K562 (cell line): ENCODE data around the gene LTBP1. TPM values are rescaled to one million over a fixed set of nuclear protein-coding genes. Genes with fewer than 3 reads are reported as not detected.

Experiments used
- AFF1 ChIP-seq, 2 experiments: fragments of 450-650 bp; IDR thresholded peaks; 2 replicates each; pipeline ENCODE4 v1.6.1; 2018; ENCODE audit warnings: mild to moderate bottlenecking in 2 of 2, low read depth in 1 of 2; ENCODE audit not compliant: partially characterized antibody in 2 of 2
- BCLAF1 ChIP-seq, 2 experiments: fragments of 450-650 bp in 1 of 2; IDR thresholded peaks; 2 replicates each; pipeline ENCODE4 v1.6.1; 2011 to 2017; ENCODE audit warnings: low read depth in 2 of 2, antibody characterized with exemption in 1 of 2, borderline replicate concordance in 1 of 2, low read length in 1 of 2, mild to moderate bottlenecking in 1 of 2, mixed read lengths in 1 of 2; ENCODE audit not compliant: control insufficient read depth in 1 of 2
- EHMT2 ChIP-seq: fragments of 450-650 bp; IDR thresholded peaks from 2 replicates; pipeline ENCODE4 v1.6.1; 2018; ENCODE audit warnings: antibody characterized with exemption
- ID3 ChIP-seq, 2 experiments: fragments of 250-450 bp in 1 of 2; fragments of 450-650 bp in 1 of 2; sonication (Bioruptor Pico) in 1 of 2; IDR thresholded peaks; 2 replicates each; pipeline versions ENCODE4 v1.6.1 to v1.8.0; 2016 to 2021; ENCODE audit warnings: mild to moderate bottlenecking in 2 of 2, moderate library complexity in 2 of 2, missing compliant biosample characterization in 1 of 2, missing genetic modification characterization in 1 of 2
- RAD21 ChIP-seq, 2 experiments: fragments of 250-450 bp in 1 of 2; fragments of 450-650 bp in 1 of 2; sonication (Bioruptor Pico) in 1 of 2; formaldehyde crosslinking in 1 of 2; IDR thresholded peaks in 1 of 2; conservative IDR thresholded peaks in 1 of 2; 2 replicates each; pipeline versions ENCODE4 v1.4.0 to v1.8.0; 2020 to 2022; ENCODE audit warnings: mild to moderate bottlenecking in 2 of 2, moderate library complexity in 1 of 2
- SMARCB1 ChIP-seq: IDR thresholded peaks from 2 replicates; pipeline ENCODE4 v1.6.1; 2011; ENCODE audit warnings: improper control_type of control experiment, low read depth; ENCODE audit not compliant: insufficient read length
- TBL1XR1 ChIP-seq, 2 experiments: IDR thresholded peaks; 2 replicates each; pipeline ENCODE4 v1.6.1; 2012; ENCODE audit warnings: improper control_type of control experiment in 2 of 2, low read length in 2 of 2, mild to moderate bottlenecking in 1 of 2
- TCF7L2 ChIP-seq: fragments of 150-350 bp; IDR thresholded peaks from 2 replicates; pipeline ENCODE4 v1.6.1; 2016; ENCODE audit warnings: low read depth, mild to moderate bottlenecking, low read length, moderate library complexity
- YY1 ChIP-seq, 3 experiments: IDR thresholded peaks; 2 replicates each; pipeline ENCODE4 v1.6.1; 2011; ENCODE audit warnings: low read length in 2 of 3, mild to moderate bottlenecking in 2 of 3, moderate library complexity in 2 of 3, borderline replicate concordance in 1 of 3, control low read depth in 1 of 3, low read depth in 1 of 3; ENCODE audit not compliant: insufficient read depth in 3 of 3, insufficient replicate concordance in 2 of 3, control insufficient read depth in 1 of 3, insufficient read length in 1 of 3; ENCODE audit errors: extremely low read depth in 1 of 3
- ZMIZ1 ChIP-seq, 2 experiments: fragments of 150-350 bp in 1 of 2; IDR thresholded peaks; 2 replicates each; pipeline ENCODE4 v1.6.1; 2012 to 2016; ENCODE audit warnings: low read depth in 2 of 2, low read length in 2 of 2, mild to moderate bottlenecking in 1 of 2, moderate library complexity in 1 of 2
- ZNF512 ChIP-seq: IDR thresholded peaks from 2 replicates; pipeline ENCODE4 v1.6.1; 2016; ENCODE audit warnings: missing genetic modification characterization, missing compliant biosample characterization
- polyA plus RNA-seq, 8 experiments: library from polyadenylated mRNA; depleted of rRNA in 4 of 8; stranded (reverse) in 5 of 8; unstranded in 3 of 8; fragments of >200 nt; fragmentation: Nextera tagmentation in 2 of 8; fragmentation: Illumina TruSeq in 1 of 8; extraction: Ambion mirVana in 2 of 8; extraction: Trizol in 1 of 8; gene quantifications; 2 replicates each; pipeline versions ENCODE4 v1.2.1 to v1.2.3, GENCODE V29; 2011 to 2014; ENCODE audit warnings: inconsistent platforms in 1 of 8, missing spikeins in 1 of 8
- total RNA-seq, 7 experiments: library from RNA; depleted of rRNA in 6 of 7; stranded (reverse); fragments of >200 nt in 6 of 7; fragmentation: Illumina TruSeq in 2 of 7; extraction: Trizol in 2 of 7; gene quantifications; 2 replicates each; pipeline versions ENCODE4 v1.2.1 to v1.2.3, GENCODE V29; 2011 to 2021; ENCODE audit warnings: low replicate concordance in 1 of 7

The LTBP1 gene
- total and polyA plus RNA-seq, 9 of the 15 experiments (the other 6 are each of a cell fraction or from before 2014, with no cell fraction given), result 3.6 to 16.4 (median 8.5) TPM

GRCh38 chr2:33133454-33133952 lies 186.8 kb downstream of the LTBP1 start (continued):
- no peak for TF ChIP-seq ZMIZ1 (IDR thresholded peaks at IDR 0.05; ENCODE audit: low read depth in 2 of 2, low read length in 2 of 2)
- no peak for TF ChIP-seq ZNF512 (tag)
- TF ChIP-seq EHMT2, result peak; percentile 35; the same call in 1 of the 2 replicates
- no peak for TF ChIP-seq AFF1 (IDR thresholded peaks at IDR 0.05; ENCODE audit: low read depth in 1 of 2, partially characterized antibody in 2 of 2)
- no peak for TF ChIP-seq TBL1XR1 (IDR thresholded peaks at IDR 0.05; ENCODE audit: low read length in 2 of 2)
- TF ChIP-seq YY1 (IDR thresholded peaks at IDR 0.05; ENCODE audit: borderline replicate concordance in 1 of 3, control insufficient read depth in 1 of 3, extremely low read depth in 1 of 3, insufficient read depth in 3 of 3, insufficient read length in 1 of 3, insufficient replicate concordance in 2 of 3, low read depth in 1 of 3, low read length in 2 of 3), result peak in 1 of 3 experiments; percentile 23
- no peak for TF ChIP-seq BCLAF1 (IDR thresholded peaks at IDR 0.05; ENCODE audit: borderline replicate concordance in 1 of 2, control insufficient read depth in 1 of 2, low read depth in 2 of 2, low read length in 1 of 2)
- no peak for TF ChIP-seq SMARCB1
- no peak for TF ChIP-seq ID3 (CRISPR knock-in tag; IDR thresholded peaks at IDR 0.05)
- TF ChIP-seq ID3 (tag; IDR thresholded peaks at IDR 0.05), result no peak
- no peak for TF ChIP-seq RAD21 (CRISPR knock-in tag; conservative IDR thresholded peaks at IDR 0.05 in 1 of 2, IDR thresholded peaks at IDR 0.05 in 1 of 2)
- TF ChIP-seq TCF7L2, result no peak
